Karpas-422 (cell line): ENCODE data around the gene DBNDD1. TPM values are rescaled to one million over a fixed set of nuclear protein-coding genes. Genes with fewer than 3 reads are reported as not detected.
"Not testable (repeated sequence)": the region's sequence is repeated elsewhere in the genome, so short reads cannot be mapped to it uniquely, and the experiment has no call there.

Source experiments
- DNase-seq: peaks from one replicate; pipeline ENCODE4 v3.0.0-alpha.2; 2015
- H2AFZ ChIP-seq: fragments of 200-600 bp; sonication (generic); 2 replicates; pipeline ENCODE4 v1.6.1; 2014; ENCODE audit warnings: antibody characterized with exemption, low read length, mixed read lengths
- H3K27ac ChIP-seq: fragments of 200-600 bp; sonication (generic); 2 replicates; pipeline ENCODE4 v1.5.1; 2014; ENCODE audit warnings: mild to moderate bottlenecking, low read length, moderate library complexity
- H3K27me3 ChIP-seq: fragments of 200-600 bp; sonication (generic); 2 replicates; pipeline ENCODE4 v1.6.1; 2014; ENCODE audit warnings: low read length, mixed read lengths
- H3K36me3 ChIP-seq: fragments of 200-600 bp; sonication (generic); 2 replicates; pipeline ENCODE4 v1.6.1; 2014; ENCODE audit warnings: low read length, mixed read lengths; ENCODE audit not compliant: insufficient read depth
- H3K4me1 ChIP-seq: fragments of 200-600 bp; sonication (generic); 2 replicates; pipeline ENCODE4 v1.6.1; 2014; ENCODE audit warnings: mild to moderate bottlenecking, low read length, mixed read lengths
- H3K4me2 ChIP-seq: fragments of 200-600 bp; sonication (generic); 2 replicates; pipeline ENCODE4 v1.6.1; 2014; ENCODE audit warnings: low read length, low read depth, mild to moderate bottlenecking; ENCODE audit not compliant: poor library complexity, severe bottlenecking
- H3K4me3 ChIP-seq: fragments of 200-600 bp; sonication (generic); 2 replicates; pipeline ENCODE4 v1.5.1; 2014; ENCODE audit warnings: mild to moderate bottlenecking, antibody characterized with exemption, low read length, mixed read lengths
- H3K79me2 ChIP-seq: fragments of 200-600 bp; sonication (generic); 2 replicates; pipeline ENCODE4 v1.6.1; 2014; ENCODE audit warnings: mild to moderate bottlenecking, low read length, mixed read lengths
- H3K9ac ChIP-seq: fragments of 200-600 bp; sonication (generic); 2 replicates; pipeline ENCODE4 v1.6.0; 2014; ENCODE audit warnings: low read length
- H3K9me2 ChIP-seq: fragments of 200-600 bp; sonication (generic), shearing (Covaris generic); replicated peaks from 2 replicates; pipeline ENCODE4 v1.6.0; 2014; ENCODE audit warnings: mild to moderate bottlenecking, low read length, moderate library complexity; ENCODE audit not compliant: insufficient read depth
- H3K9me3 ChIP-seq: fragments of 300-700, 200-600 bp; sonication (generic); 2 replicates; pipeline ENCODE4 v1.6.1; 2014; ENCODE audit warnings: low read length, mixed read lengths
- H4K20me1 ChIP-seq: fragments of 200-600 bp; sonication (generic); 2 replicates; pipeline ENCODE4 v1.6.1; 2014; ENCODE audit warnings: mild to moderate bottlenecking, antibody characterized with exemption, low read length, low read depth; ENCODE audit not compliant: insufficient read depth
- total RNA-seq: library from RNA; depleted of rRNA; stranded (reverse); fragments of >200 nt; shearing (Covaris generic); gene quantifications from 2 replicates; pipeline ENCODE4 v1.2.3, GENCODE V29; 2014; ENCODE audit warnings: low replicate concordance

Gene DBNDD1
- total RNA-seq, 1 experiment from 2014 or later, result not detected

- H3K4me1 ChIP-seq, result no peaks in the 10 kb centered on the region
- H3K9me3 ChIP-seq, result no peaks in the 10 kb centered on the region
- peak overlapping the region; percentile 72; the same call in 1 of the 2 replicates for H3K27ac ChIP-seq
- no peaks in the 10 kb centered on the region for H3K27me3 ChIP-seq
- peaks cover 6% of the 10 kb centered on the region; the same call in 1 of the 2 replicates for H4K20me1 ChIP-seq
- no peak overlapping the region for H3K9ac ChIP-seq
- H3K9me2 ChIP-seq, result no peaks in the 10 kb centered on the region
- H3K79me2 ChIP-seq, result no peaks in the 10 kb centered on the region
- H3K4me2 ChIP-seq, result no peak overlapping the region
- DNase-seq, result no peak
- H3K4me3 ChIP-seq, result no peak overlapping the region
- no peak overlapping the region for H2AFZ ChIP-seq
- H3K36me3 ChIP-seq, result peaks cover 47% of the 10 kb centered on the region
Observed at GRCh38 chr16:89996178-89996489, 23.1 kb downstream of the DBNDD1 start.

- H3K9me3 ChIP-seq, H3K4me3 ChIP-seq, H3K9ac ChIP-seq, H3K79me2 ChIP-seq, H3K4me2 ChIP-seq, H3K9me2 ChIP-seq, H3K4me1 ChIP-seq, H4K20me1 ChIP-seq, H3K27me3 ChIP-seq, H2AFZ ChIP-seq: not testable (repeated sequence)
- Histone ChIP-seq H3K36me3 (peaks cover 51% of the 10 kb centered on the region), H3K27ac (peak overlapping the region; percentile 72)
- DNase-seq, result peak; percentile 71
Observed at GRCh38 chr16:89995475-89996177, 23.6 kb downstream of the DBNDD1 start.

- Histone ChIP-seq H3K36me3 (peaks cover 51% of the 10 kb centered on the region), H3K27ac (peak overlapping the region; percentile 72)
- not testable (repeated sequence) for H3K4me2 ChIP-seq, H3K27me3 ChIP-seq, H2AFZ ChIP-seq, H3K9me3 ChIP-seq, H3K9me2 ChIP-seq, H4K20me1 ChIP-seq, H3K4me3 ChIP-seq, H3K79me2 ChIP-seq, H3K9ac ChIP-seq, H3K4me1 ChIP-seq
- DNase-seq, result peak; percentile 69
Observed at GRCh38 chr16:89994721-89995474, 24.4 kb downstream of the DBNDD1 start.

GRCh38 chr16:89994389-89994720, 24.9 kb downstream of the DBNDD1 start:
- Histone ChIP-seq H3K4me1 (no peaks in the 10 kb centered on the region), H3K27ac (peak overlapping the region; percentile 72), H3K9me2 (no peaks in the 10 kb centered on the region), H4K20me1 (no peaks in the 10 kb centered on the region; the same call in 1 of the 2 replicates), H3K4me3 (no peak overlapping the region), H3K9ac (no peak overlapping the region), H3K27me3 (no peaks in the 10 kb centered on the region), H3K79me2 (no peaks in the 10 kb centered on the region), H2AFZ (no peak overlapping the region), H3K36me3 (peaks cover 52% of the 10 kb centered on the region), H3K9me3 (no peaks in the 10 kb centered on the region), H3K4me2 (no peak overlapping the region)
- no peak for DNase-seq

GRCh38 chr16:89993971-89994370, 25.3 kb downstream of the DBNDD1 start:
- DNase-seq, result no peak
- Histone ChIP-seq H3K4me1 (no peaks in the 10 kb centered on the region), H3K36me3 (peaks cover 55% of the 10 kb centered on the region), H4K20me1 (no peaks in the 10 kb centered on the region), H3K27ac (no peak overlapping the region), H2AFZ (no peak overlapping the region), H3K9me2 (no peaks in the 10 kb centered on the region), H3K27me3 (no peaks in the 10 kb centered on the region), H3K9me3 (no peaks in the 10 kb centered on the region), H3K4me2 (no peak overlapping the region), H3K4me3 (no peak overlapping the region), H3K9ac (no peak overlapping the region), H3K79me2 (no peaks in the 10 kb centered on the region)

GRCh38 chr16:89993377-89993776, 25.9 kb downstream of the DBNDD1 start:
- Histone ChIP-seq H3K4me2 (no peak overlapping the region), H3K9me2 (no peaks in the 10 kb centered on the region), H3K27ac (no peak overlapping the region), H3K4me1 (no peaks in the 10 kb centered on the region), H2AFZ (no peak overlapping the region), H3K79me2 (no peaks in the 10 kb centered on the region), H3K36me3 (peaks cover 59% of the 10 kb centered on the region), H3K27me3 (no peaks in the 10 kb centered on the region), H3K9me3 (no peaks in the 10 kb centered on the region), H4K20me1 (no peaks in the 10 kb centered on the region), H3K4me3 (no peak overlapping the region), H3K9ac (no peak overlapping the region)
- no peak for DNase-seq

GRCh38 chr16:89990799-89991198, 28.5 kb downstream of the DBNDD1 start:
- no peak overlapping the region for H3K4me3 ChIP-seq
- no peaks in the 10 kb centered on the region for H3K79me2 ChIP-seq
- no peaks in the 10 kb centered on the region for H4K20me1 ChIP-seq
- no peak overlapping the region for H3K27ac ChIP-seq
- no peak overlapping the region for H3K4me2 ChIP-seq
- H3K9ac ChIP-seq, result no peak overlapping the region
- no peaks in the 10 kb centered on the region for H3K4me1 ChIP-seq
- no peaks in the 10 kb centered on the region for H3K9me3 ChIP-seq
- H3K9me2 ChIP-seq, result no peaks in the 10 kb centered on the region
- peaks cover 56% of the 10 kb centered on the region for H3K36me3 ChIP-seq
- H2AFZ ChIP-seq, result no peak overlapping the region
- DNase-seq, result no peak
- H3K27me3 ChIP-seq, result no peaks in the 10 kb centered on the region

- Histone ChIP-seq H3K27me3 (no peaks in the 10 kb centered on the region), H3K4me2 (no peak overlapping the region), H3K9me3 (no peaks in the 10 kb centered on the region), H4K20me1 (no peaks in the 10 kb centered on the region), H3K27ac (no peak overlapping the region), H2AFZ (no peak overlapping the region), H3K9ac (no peak overlapping the region), H3K4me3 (no peak overlapping the region), H3K79me2 (no peaks in the 10 kb centered on the region), H3K9me2 (no peaks in the 10 kb centered on the region), H3K4me1 (no peaks in the 10 kb centered on the region), H3K36me3 (peaks cover 50% of the 10 kb centered on the region)
- DNase-seq, result no peak
Observed at GRCh38 chr16:89988951-89989350, 30.3 kb downstream of the DBNDD1 start.
